Measurements from ENCODE around the gene FAM20B.

The FAM20B gene

GRCh38 chr1:179095924-179096323 lies 70.2 kb downstream of the FAM20B start:
- DNase-seq, result no peak

- DNase-seq, result no peak
These were observed 74.2 kb downstream of the FAM20B start for GRCh38 chr1:179099891-179100290.

GRCh38 chr1:179101566-179101965 lies 75.9 kb downstream of the FAM20B start:
- no peak for DNase-seq

GRCh38 chr1:179103999-179104398 lies 78.3 kb downstream of the FAM20B start:
- DNase-seq, result no peak

GRCh38 chr1:179104611-179105250 lies 79.0 kb downstream of the FAM20B start:
- no peak for DNase-seq

- no peak for DNase-seq
These were observed 79.7 kb downstream of the FAM20B start for GRCh38 chr1:179105393-179105792.

- no peak for DNase-seq
These were observed 82.3 kb downstream of the FAM20B start for GRCh38 chr1:179107706-179108629.

- DNase-seq, result no peak
These were observed 83.0 kb downstream of the FAM20B start for GRCh38 chr1:179108644-179109043.

- DNase-seq, result no peak
These were observed 89.5 kb downstream of the FAM20B start for GRCh38 chr1:179115181-179115580.

- DNase-seq, result no peak
These were observed 93.8 kb downstream of the FAM20B start for GRCh38 chr1:179119513-179119912.

- DNase-seq, result no peak
These were observed 95.0 kb downstream of the FAM20B start for GRCh38 chr1:179120736-179121135.

GRCh38 chr1:179121159-179121938 lies 95.7 kb downstream of the FAM20B start:
- DNase-seq, result no peak

- DNase-seq, result no peak
These were observed 99.2 kb downstream of the FAM20B start for GRCh38 chr1:179124873-179125272.
